SK-N-MC (cell line): ENCODE data around the gene LSM12.

Experiments
- DNase-seq: peaks from one replicate; pipeline ENCODE4 v3.0.0-alpha.2; 2011; ENCODE audit warnings: low read depth, low spot score
- H3K27ac ChIP-seq: fragments of 200-600 bp; sonication (generic); 2 replicates; pipeline ENCODE4 v1.5.1; 2016; ENCODE audit warnings: mixed run types
- H3K36me3 ChIP-seq: fragments of 200-600 bp; sonication (generic); 2 replicates; pipeline ENCODE4 v1.6.1; 2017; ENCODE audit warnings: antibody characterized with exemption, low read length, mixed read lengths; ENCODE audit not compliant: insufficient read depth
- H3K4me3 ChIP-seq: fragments of 200-600 bp; sonication (generic); 2 replicates; pipeline ENCODE4 v1.5.1; 2016
- H3K9ac ChIP-seq: fragments of 200-600 bp; sonication (generic); 2 replicates; pipeline ENCODE4 v1.8.0; 2017; ENCODE audit warnings: mixed run types, mixed read lengths; ENCODE audit not compliant: insufficient read length
- H3K9me3 ChIP-seq: fragments of 200-600 bp; sonication (generic); 2 replicates; pipeline ENCODE4 v1.6.1; 2017; ENCODE audit warnings: low read depth, mild to moderate bottlenecking, antibody characterized with exemption, low read length, moderate library complexity, mixed read lengths
- EZH2 ChIP-seq: fragments of 200-600 bp; sonication (generic); IDR thresholded peaks from one replicate; pipeline ENCODE4 v1.6.1; 2017; ENCODE audit warnings: antibody characterized with exemption
- FOXP2 ChIP-seq: optimal IDR thresholded peaks from 2 replicates; pipeline ENCODE3; 2011; ENCODE audit warnings: mild to moderate bottlenecking, moderate library complexity; ENCODE audit not compliant: insufficient read depth; ENCODE audit errors: extremely low read length, control extremely low read depth
- POLR2AphosphoS5 ChIP-seq: IDR thresholded peaks from 2 replicates; pipeline ENCODE4 v1.6.1; 2012; ENCODE audit warnings: mild to moderate bottlenecking, low read depth, low read length, borderline replicate concordance

Gene LSM12

GRCh38 chr17:44083250-44083849, 16.9 kb upstream of the LSM12 start:
- H3K36me3 ChIP-seq, result peaks cover 19% of the 10 kb centered on the region; the same call in 1 of the 2 replicates
- DNase-seq, result no peak
- no peaks in the 10 kb centered on the region for H3K9me3 ChIP-seq
- H3K27ac ChIP-seq, result no peak overlapping the region
- no peak overlapping the region for H3K4me3 ChIP-seq
- TF ChIP-seq EZH2 (no peak), POLR2AphosphoS5 (no peak), FOXP2 (no peak)
- H3K9ac ChIP-seq, result no peak overlapping the region

GRCh38 chr17:44082256-44082927, 15.9 kb upstream of the LSM12 start:
- Histone ChIP-seq H3K36me3 (peaks cover 25% of the 10 kb centered on the region; the same call in 1 of the 2 replicates), H3K9me3 (no peaks in the 10 kb centered on the region), H3K9ac (no peak overlapping the region), H3K4me3 (no peak overlapping the region), H3K27ac (no peak overlapping the region)
- no peak for TF ChIP-seq POLR2AphosphoS5
- no peak for TF ChIP-seq FOXP2
- no peak for TF ChIP-seq EZH2
- DNase-seq, result no peak

- TF ChIP-seq POLR2AphosphoS5 (no peak), EZH2 (no peak), FOXP2 (no peak)
- Histone ChIP-seq H3K36me3 (peaks cover 25% of the 10 kb centered on the region; the same call in 1 of the 2 replicates), H3K4me3 (no peak overlapping the region), H3K27ac (no peak overlapping the region), H3K9me3 (no peaks in the 10 kb centered on the region), H3K9ac (no peak overlapping the region)
- no peak for DNase-seq
Observed at GRCh38 chr17:44081681-44082080, 15.2 kb upstream of the LSM12 start.

- Histone ChIP-seq H3K9me3 (no peaks in the 10 kb centered on the region), H3K36me3 (peaks cover 29% of the 10 kb centered on the region; the same call in 1 of the 2 replicates), H3K9ac (no peak overlapping the region), H3K27ac (no peak overlapping the region), H3K4me3 (no peak overlapping the region)
- TF ChIP-seq EZH2 (no peak), POLR2AphosphoS5 (no peak), FOXP2 (no peak)
- no peak for DNase-seq
Observed at GRCh38 chr17:44079877-44080821, 13.7 kb upstream of the LSM12 start.

GRCh38 chr17:44078412-44078811, 11.9 kb upstream of the LSM12 start:
- no peak overlapping the region for H3K27ac ChIP-seq
- DNase-seq, result no peak
- TF ChIP-seq EZH2, result no peak
- no peak for TF ChIP-seq POLR2AphosphoS5
- H3K9me3 ChIP-seq, result no peaks in the 10 kb centered on the region
- no peak overlapping the region for H3K9ac ChIP-seq
- no peak overlapping the region for H3K4me3 ChIP-seq
- H3K36me3 ChIP-seq, result peaks cover 27% of the 10 kb centered on the region; the same call in 1 of the 2 replicates

- no peak for DNase-seq
- TF ChIP-seq FOXP2 (no peak), POLR2AphosphoS5 (no peak), EZH2 (no peak)
- no peaks in the 10 kb centered on the region for H3K9me3 ChIP-seq
- H3K27ac ChIP-seq, result 0 out of 2 replicates have a peak overlapping the region, but pooled peaks have one; percentile 21
- H3K36me3 ChIP-seq, result peaks cover 22% of the 10 kb centered on the region; the same call in 1 of the 2 replicates
- H3K4me3 ChIP-seq, result no peak overlapping the region
- H3K9ac ChIP-seq, result no peak overlapping the region
Observed at GRCh38 chr17:44077595-44077909, 11.1 kb upstream of the LSM12 start.

- H3K9me3 ChIP-seq, result no peaks in the 10 kb centered on the region
- no peak overlapping the region for H3K27ac ChIP-seq
- no peak for TF ChIP-seq EZH2
- no peak; the same call in 1 of the 2 replicates for TF ChIP-seq POLR2AphosphoS5
- TF ChIP-seq FOXP2, result no peak
- no peak for DNase-seq
- H3K4me3 ChIP-seq, result no peak overlapping the region
- no peak overlapping the region for H3K9ac ChIP-seq
- peaks cover 16% of the 10 kb centered on the region; the same call in 1 of the 2 replicates for H3K36me3 ChIP-seq
Observed at GRCh38 chr17:44076716-44077594, 10.5 kb upstream of the LSM12 start.
